ENCODE data around the gene TRMT2A.

Gene TRMT2A

GRCh38 chr22:20149257-20150250 is 32.5 kb upstream of the TRMT2A start:
- DNase-seq (ENCODE audit: extremely low spot score, insufficient read length, low read depth) (no peak), FAIRE-seq (no peak)

GRCh38 chr22:20148414-20148813 is 31.4 kb upstream of the TRMT2A start:
- DNase-seq (ENCODE audit: extremely low spot score, insufficient read length, low read depth) = no peak

GRCh38 chr22:20147237-20147988 is 30.4 kb upstream of the TRMT2A start:
- no peak for DNase-seq (ENCODE audit: extremely low spot score, insufficient read length, low read depth)
- FAIRE-seq = no peak

More at GRCh38 chr22:20148414-20148813, 31.4 kb upstream of the TRMT2A start:
- no peak for FAIRE-seq

GRCh38 chr22:20146777-20147176 is 29.8 kb upstream of the TRMT2A start:
- FAIRE-seq (no peak), DNase-seq (ENCODE audit: extremely low spot score, insufficient read length, low read depth) (no peak)

GRCh38 chr22:20145832-20146223 is 28.8 kb upstream of the TRMT2A start:
- FAIRE-seq (no peak), DNase-seq (ENCODE audit: extremely low spot score, insufficient read length, low read depth) (no peak)

GRCh38 chr22:20145206-20145831 is 28.3 kb upstream of the TRMT2A start:
- FAIRE-seq (no peak), DNase-seq (ENCODE audit: extremely low spot score, insufficient read length, low read depth) (no peak)

GRCh38 chr22:20143883-20144665 is 27.0 kb upstream of the TRMT2A start:
- DNase-seq (ENCODE audit: extremely low spot score, insufficient read length, low read depth) (no peak), FAIRE-seq (no peak)

- FAIRE-seq (no peak), DNase-seq (ENCODE audit: extremely low spot score, insufficient read length, low read depth) (no peak)
Measured at GRCh38 chr22:20142711-20143621, 25.9 kb upstream of the TRMT2A start.

- FAIRE-seq (no peak), DNase-seq (ENCODE audit: extremely low spot score, insufficient read length, low read depth) (no peak)
Measured at GRCh38 chr22:20141186-20142077, 24.4 kb upstream of the TRMT2A start.

- DNase-seq (ENCODE audit: extremely low spot score, insufficient read length, low read depth) = no peak
- no peak for FAIRE-seq
Measured at GRCh38 chr22:20140521-20140964, 23.5 kb upstream of the TRMT2A start.

- DNase-seq (ENCODE audit: extremely low spot score, insufficient read length, low read depth) (no peak), FAIRE-seq (no peak)
Measured at GRCh38 chr22:20140107-20140445, 23.1 kb upstream of the TRMT2A start.

- FAIRE-seq = no peak
Measured at GRCh38 chr22:20139391-20140106, 22.5 kb upstream of the TRMT2A start.

GRCh38 chr22:20138868-20139267 is 21.8 kb upstream of the TRMT2A start:
- no peak for FAIRE-seq
- no peak for DNase-seq (ENCODE audit: extremely low spot score, insufficient read length, low read depth)

More at GRCh38 chr22:20139391-20140106, 22.5 kb upstream of the TRMT2A start:
- no peak for DNase-seq (ENCODE audit: extremely low spot score, insufficient read length, low read depth)

- DNase-seq (ENCODE audit: extremely low spot score, insufficient read length, low read depth) (no peak), FAIRE-seq (no peak)
Measured at GRCh38 chr22:20138417-20138738, 21.4 kb upstream of the TRMT2A start.

GRCh38 chr22:20137671-20138416 is 20.8 kb upstream of the TRMT2A start:
- no peak for FAIRE-seq
- DNase-seq (ENCODE audit: extremely low spot score, insufficient read length, low read depth) = no peak

- DNase-seq (ENCODE audit: extremely low spot score, insufficient read length, low read depth) (no peak), FAIRE-seq (no peak)
Measured at GRCh38 chr22:20137113-20137512, 20.1 kb upstream of the TRMT2A start.

GRCh38 chr22:20136603-20136873 is 19.5 kb upstream of the TRMT2A start:
- no peak for FAIRE-seq
- no peak for DNase-seq (ENCODE audit: extremely low spot score, insufficient read length, low read depth)
